CD4-positive, alpha-beta memory T cell (primary cell): ENCODE measurements around the gene CRIP2. TPM values are rescaled to one million over a fixed set of nuclear protein-coding genes. Genes with fewer than 3 reads are reported as not detected.
A peak's percentile ranks its signal among the peaks of the same experiment; 100 is the strongest.

Source experiments
- CTCF ChIA-PET: fragments of 350-600 bp; sonication (Branson Sonifier 250); formaldehyde crosslinking; loops from one replicate; lab custom pipeline; 2021; ENCODE audit warnings: inconsistent platforms; ENCODE audit not compliant: partially characterized antibody; lab: Charles Lee
- POLR2A ChIA-PET: fragments of 350-600 bp; sonication (Branson Sonifier 250); formaldehyde crosslinking; loops from one replicate; lab custom pipeline; 2021; ENCODE audit not compliant: partially characterized antibody; lab: Charles Lee
- DNase-seq, 5 donors: peaks; one replicate each; pipeline versions ENCODE4 v3.0.0 to v3.0.0-alpha.2; 2020 to 2022; ENCODE audit warnings: mixed read lengths in 1 of 5
- H3K27ac ChIP-seq: one replicate; pipeline ENCODE4 v1.7.0; 2013; ENCODE audit warnings: low read depth, low read length
- H3K27me3 ChIP-seq: 2 replicates; pipeline ENCODE4 v1.7.0; 2013; ENCODE audit warnings: mild to moderate bottlenecking, low read length, moderate library complexity; ENCODE audit not compliant: insufficient read depth
- H3K36me3 ChIP-seq: 2 replicates; pipeline ENCODE4 v1.7.0; 2013; ENCODE audit warnings: mild to moderate bottlenecking, low read length, moderate library complexity; ENCODE audit not compliant: insufficient read depth
- H3K4me1 ChIP-seq: 2 replicates; pipeline ENCODE4 v1.7.0; 2013; ENCODE audit warnings: mild to moderate bottlenecking, low read length, moderate library complexity; ENCODE audit not compliant: insufficient read depth
- H3K4me3 ChIP-seq, 2 donors: one replicate each; pipeline ENCODE4 v1.7.0; 2013; ENCODE audit warnings: low read length in 2 of 2, mild to moderate bottlenecking in 1 of 2
- H3K9me3 ChIP-seq, 2 donors: one replicate each; pipeline ENCODE4 v1.7.0; 2013; ENCODE audit warnings: low read length in 2 of 2, control low read depth in 1 of 2; ENCODE audit not compliant: control insufficient read depth in 1 of 2
- H3K27ac Mint-ChIP-seq, 7 donors: one replicate each; pipeline ENCODE4 v1.8.0; 2020 to 2021; ENCODE audit warnings: mixed read lengths in 7 of 7, mild to moderate bottlenecking in 6 of 7, inconsistent platforms in 3 of 7, moderate library complexity in 3 of 7
- H3K27me3 Mint-ChIP-seq, 2 donors: one replicate each; pipeline ENCODE4 v1.8.0; 2020 to 2021; ENCODE audit warnings: mixed read lengths in 2 of 2
- H3K36me3 Mint-ChIP-seq, 2 donors: one replicate each; pipeline ENCODE4 v1.8.0; 2020 to 2021; ENCODE audit warnings: mixed read lengths in 2 of 2, inconsistent platforms in 1 of 2, mild to moderate bottlenecking in 1 of 2
- H3K4me1 Mint-ChIP-seq, 4 donors: one replicate each; pipeline ENCODE4 v1.8.0; 2020 to 2021; ENCODE audit warnings: mixed read lengths in 4 of 4, mild to moderate bottlenecking in 1 of 4
- H3K4me3 Mint-ChIP-seq, 8 donors: one replicate each; pipeline ENCODE4 v1.8.0; 2020 to 2021; ENCODE audit warnings: mixed read lengths in 8 of 8, mild to moderate bottlenecking in 7 of 8, moderate library complexity in 6 of 8, inconsistent platforms in 3 of 8
- H3K9me3 Mint-ChIP-seq, 8 donors: one replicate each; pipeline ENCODE4 v1.8.0; 2020 to 2021; ENCODE audit warnings: mixed read lengths in 8 of 8, mild to moderate bottlenecking in 5 of 8, inconsistent platforms in 3 of 8, moderate library complexity in 1 of 8
- intact Hi-C: fragments of 100-400 bp; cut with micrococcal nuclease; formaldehyde crosslinking; loops from one replicate; pipeline ENCODE4 v1.15.1; 2023
- polyA plus RNA-seq, 2 donors: library from polyadenylated mRNA; unstranded; fragments of 300-500 nt; fragmentation: Illumina TruSeq; gene quantifications; one replicate each; pipeline ENCODE4 v1.2.3, GENCODE V29; 2021
- total RNA-seq, 2 experiments: library from RNA; stranded (reverse); gene quantifications; one replicate each; pipeline ENCODE4 v1.2.3, GENCODE V29; 2021

The CRIP2 gene
- total and polyA plus RNA-seq, 4 experiments from 2014 or later = 12.1 to 256 (median 48.8) TPM

DNA sequence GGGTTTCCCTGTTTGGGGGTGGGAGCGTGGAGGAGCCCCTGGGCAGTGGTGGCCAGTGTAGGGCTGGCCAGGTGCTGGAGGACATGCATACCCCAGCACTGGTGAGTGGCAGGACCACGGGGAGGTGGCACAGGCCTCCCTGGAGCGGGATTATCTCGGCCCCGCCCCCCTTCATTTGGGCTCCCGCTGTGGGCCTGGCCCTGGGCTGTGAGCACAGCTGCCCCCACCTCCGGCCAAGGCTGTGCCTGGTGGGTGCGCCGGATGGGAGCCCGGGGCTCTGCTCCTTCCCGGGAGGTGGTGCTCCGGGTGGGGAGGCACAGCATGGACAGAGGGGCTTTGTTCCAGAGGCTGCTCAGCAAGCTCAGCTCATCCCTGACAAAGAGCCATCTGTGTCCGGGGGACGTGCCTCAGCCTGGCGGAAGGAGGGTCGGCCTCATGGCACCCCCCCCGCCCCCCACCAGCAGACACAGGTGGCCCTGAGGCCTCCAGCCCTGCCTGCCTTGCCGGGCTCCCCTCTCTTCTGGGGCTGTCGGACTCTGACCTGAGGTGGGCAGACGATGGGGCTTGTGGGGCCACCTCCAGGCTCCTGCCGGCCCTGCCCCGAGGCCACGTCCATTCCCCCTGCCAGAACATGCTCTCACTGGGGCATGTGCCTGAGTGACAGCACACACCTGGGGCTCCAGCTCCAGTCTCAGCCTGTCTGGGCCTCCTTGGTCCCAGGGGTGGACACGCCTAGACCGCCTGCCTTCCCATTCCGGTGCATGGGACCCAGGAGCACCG is 24.8 kb downstream of the CRIP2 start:
- no peaks in the 10 kb centered on the region for H3K4me1 ChIP-seq
- H3K9me3 ChIP-seq = no peaks in the 10 kb centered on the region
- Mint-ChIP-seq H3K27me3 (no peaks in the 10 kb centered on the region), H3K4me3 (no peak overlapping the region), H3K9me3 (peaks cover 0 to 5% (median 0%) of the 10 kb centered on the region in 8 donors), H3K27ac (no peak overlapping the region), H3K36me3 (no peaks in the 10 kb centered on the region), H3K4me1 (no peaks in the 10 kb centered on the region)
- H3K4me3 ChIP-seq = no peak overlapping the region
- intact Hi-C loops = no loop called here
- no peak for DNase-seq
- ChIA-PET CTCF (no interaction called here), POLR2A (interaction anchor here (1.0 kb wide), 1 partner anchor 8 kb away, joined by 3 read pairs; the partner anchor contains the start of gene TEDC1)
- H3K36me3 ChIP-seq = no peaks in the 10 kb centered on the region
- H3K27ac ChIP-seq = no peak overlapping the region
- H3K27me3 ChIP-seq = no peaks in the 10 kb centered on the region

- Histone ChIP-seq H3K27me3 (no peaks in the 10 kb centered on the region), H3K36me3 (no peaks in the 10 kb centered on the region), H3K4me1 (no peaks in the 10 kb centered on the region), H3K9me3 (no peaks in the 10 kb centered on the region), H3K27ac (no peak overlapping the region), H3K4me3 (no peak overlapping the region)
- ChIA-PET POLR2A (interaction anchor here (0.7 to 1.0 kb wide), 2 partner anchors 9 to 135 kb away, joined by 3 read pairs; partner anchors contain the start of gene TEDC1), CTCF (interaction anchor here (0.6 kb wide), 1 partner anchor 77 kb away, joined by 3 read pairs; no protein-coding TSS in a partner anchor)
- Mint-ChIP-seq H3K27me3 (no peaks in the 10 kb centered on the region), H3K27ac (peak overlapping the region in 3 of 7 donors; percentile 12 to 78 (median 64)), H3K36me3 (no peaks in the 10 kb centered on the region), H3K4me3 (no peak overlapping the region), H3K9me3 (peaks cover 0 to 5% (median 0%) of the 10 kb centered on the region in 8 donors), H3K4me1 (no peaks in the 10 kb centered on the region)
- no peak for DNase-seq
- intact Hi-C loops = no loop called here
Measured at GRCh38 chr14:105500036-105500725, 25.6 kb downstream of the CRIP2 start.

DNA sequence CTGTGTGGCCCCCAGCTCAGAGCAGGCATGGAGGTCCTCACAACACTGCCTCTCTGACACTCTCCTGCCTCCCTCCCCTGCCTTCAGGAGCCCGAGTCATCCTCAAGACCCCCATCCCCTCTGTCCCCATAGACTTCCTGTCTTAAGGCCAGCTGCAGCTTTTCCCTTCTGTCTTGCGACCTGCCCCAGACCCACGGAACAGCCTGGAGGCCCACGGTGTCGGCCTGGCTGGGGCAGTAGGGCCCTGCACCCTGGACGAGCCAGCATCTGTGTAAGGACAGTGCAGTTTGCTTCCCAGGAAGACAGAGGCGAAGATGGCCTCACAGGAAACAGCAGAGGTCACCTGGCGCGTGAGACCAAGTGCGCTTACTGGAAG is 26.1 kb downstream of the CRIP2 start:
- Mint-ChIP-seq H3K36me3 (no peaks in the 10 kb centered on the region), H3K9me3 (peaks cover 0 to 5% (median 0%) of the 10 kb centered on the region in 8 donors), H3K27ac (peak overlapping the region in 3 of 7 donors; percentile 17 to 64 (median 57)), H3K4me1 (no peaks in the 10 kb centered on the region), H3K4me3 (no peak overlapping the region), H3K27me3 (no peaks in the 10 kb centered on the region)
- Histone ChIP-seq H3K9me3 (no peaks in the 10 kb centered on the region), H3K27ac (no peak overlapping the region), H3K4me1 (no peaks in the 10 kb centered on the region), H3K27me3 (no peaks in the 10 kb centered on the region), H3K36me3 (no peaks in the 10 kb centered on the region), H3K4me3 (no peak overlapping the region)
- CTCF ChIA-PET = interaction anchor here (0.6 kb wide), 1 partner anchor 78 kb away, joined by 3 read pairs; no protein-coding TSS in a partner anchor
- DNase-seq = no peak
- POLR2A ChIA-PET = interaction anchor here (0.7 kb wide), 1 partner anchor 135 kb away, joined by 3 read pairs; no protein-coding TSS in a partner anchor
- intact Hi-C loops = no loop called here

- Mint-ChIP-seq H3K9me3 (peaks cover 0 to 7% (median 0%) of the 10 kb centered on the region in 8 donors), H3K27me3 (no peaks in the 10 kb centered on the region), H3K36me3 (no peaks in the 10 kb centered on the region), H3K27ac (peak overlapping the region in 1 of 7 donors; percentile 64), H3K4me1 (no peaks in the 10 kb centered on the region), H3K4me3 (no peak overlapping the region)
- H3K36me3 ChIP-seq = no peaks in the 10 kb centered on the region
- no peaks in the 10 kb centered on the region for H3K9me3 ChIP-seq
- H3K4me3 ChIP-seq = no peak overlapping the region
- POLR2A ChIA-PET = no interaction called here
- H3K27ac ChIP-seq = no peak overlapping the region
- CTCF ChIA-PET = interaction anchor here (0.6 kb wide), 1 partner anchor 258 kb away, joined by 3 read pairs; no protein-coding TSS in a partner anchor
- no peaks in the 10 kb centered on the region for H3K27me3 ChIP-seq
- no peaks in the 10 kb centered on the region for H3K4me1 ChIP-seq
- intact Hi-C loops = no loop called here
- no peak for DNase-seq
Measured at GRCh38 chr14:105501504-105502291, 27.1 kb downstream of the CRIP2 start.

- H3K27me3 Mint-ChIP-seq = peaks cover under 1 to 2% of the 10 kb centered on the region in 2 donors
- H3K9me3 ChIP-seq = no peaks in the 10 kb centered on the region
- ChIA-PET POLR2A (interaction anchor here (1.2 kb wide), 1 partner anchor 11 kb away, joined by 3 read pairs; no protein-coding TSS in a partner anchor), CTCF (no interaction called here)
- no peaks in the 10 kb centered on the region for H3K27me3 ChIP-seq
- H3K4me3 ChIP-seq = no peak overlapping the region
- no peak overlapping the region for H3K4me3 Mint-ChIP-seq
- no peaks in the 10 kb centered on the region for H3K36me3 ChIP-seq
- no peaks in the 10 kb centered on the region for H3K36me3 Mint-ChIP-seq
- DNase-seq = no peak
- H3K4me1 ChIP-seq = no peaks in the 10 kb centered on the region
- intact Hi-C loops = no loop called here
- H3K27ac ChIP-seq = no peak overlapping the region
- peaks cover 0 to 5% (median 0%) of the 10 kb centered on the region in 8 donors for H3K9me3 Mint-ChIP-seq
- H3K27ac Mint-ChIP-seq = peak overlapping the region in 1 of 7 donors; percentile 64
- H3K4me1 Mint-ChIP-seq = no peaks in the 10 kb centered on the region
Measured at GRCh38 chr14:105502446-105503295, 28.1 kb downstream of the CRIP2 start.

DNA sequence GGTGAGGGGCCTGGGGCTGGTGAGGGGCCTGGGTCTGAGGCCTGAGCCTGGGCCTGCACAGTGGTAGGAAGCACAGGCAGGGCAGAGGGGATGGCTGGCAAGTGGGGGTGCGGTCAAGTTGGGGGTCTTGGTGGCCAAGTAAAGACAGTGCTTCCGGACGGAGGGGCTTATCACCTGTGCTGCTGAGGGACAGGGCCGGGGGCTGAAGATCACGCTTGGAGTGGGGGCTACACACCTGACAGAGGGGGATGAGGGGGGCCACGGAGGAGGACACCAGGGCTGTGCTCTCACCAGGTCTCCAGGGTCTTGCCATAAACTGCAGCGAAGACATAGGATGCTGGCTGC is 28.6 kb downstream of the CRIP2 start:
- Mint-ChIP-seq H3K4me1 (peaks cover 0 to 4% (median 1%) of the 10 kb centered on the region in 4 donors), H3K27ac (peak overlapping the region in 2 of 7 donors; percentile 27 to 47), H3K9me3 (peaks cover 0 to 5% (median 0%) of the 10 kb centered on the region in 8 donors), H3K36me3 (no peaks in the 10 kb centered on the region), H3K27me3 (peaks cover 4 to 6% of the 10 kb centered on the region in 2 donors), H3K4me3 (peak overlapping the region in 1 of 8 donors; percentile 36)
- intact Hi-C loops = no loop called here
- H3K36me3 ChIP-seq = no peaks in the 10 kb centered on the region
- no peaks in the 10 kb centered on the region for H3K9me3 ChIP-seq
- POLR2A ChIA-PET = interaction anchor here (1.2 kb wide), 1 partner anchor 12 kb away, joined by 3 read pairs; no protein-coding TSS in a partner anchor
- no peaks in the 10 kb centered on the region for H3K27me3 ChIP-seq
- CTCF ChIA-PET = no interaction called here
- H3K4me1 ChIP-seq = no peaks in the 10 kb centered on the region
- no peak for DNase-seq
- H3K27ac ChIP-seq = no peak overlapping the region
- no peak overlapping the region for H3K4me3 ChIP-seq
